IMR-90 (cell line): Measurements from ENCODE around the gene OR2B6. TPM values are rescaled to one million over a fixed set of nuclear protein-coding genes. Genes with fewer than 3 reads are reported as not detected.
"Not testable (repeated sequence)": the region's sequence is repeated elsewhere in the genome, so short reads cannot be mapped to it uniquely, and the experiment has no call there.

ENCODE experiments used
- ATAC-seq: fragments of 200-7000 bp; cut with Tn5 transposase; 2 replicates; pipeline ENCODE4 v1.9.1; 2020; ENCODE audit warnings: low read depth, mild to moderate bottlenecking, moderate library complexity
- BruUV-seq: library from RNA; stranded (reverse); fragments of 400-500 nt; replicated peaks from 2 replicates; lab custom pipeline; 2021; lab: Mats Ljungman, UMichigan
- CTCF ChIA-PET: fragments of 300-600 bp; formaldehyde crosslinking; extraction: SDS; loops from one replicate; lab custom pipeline; 2021; ENCODE audit warnings: antibody characterized with exemption; lab: Yijun Ruan, JAX
- POLR2A ChIA-PET: fragments of 300-600 bp; sonication (Branson Sonifier 250); formaldehyde crosslinking; loops from one replicate; lab custom pipeline; 2022; ENCODE audit warnings: antibody characterized with exemption; ENCODE audit not compliant: unreplicated experiment; lab: Charles Lee
- DNase-seq: peaks from one replicate; pipeline ENCODE4 v3.0.0; 2013
- H2AFZ ChIP-seq: replicated peaks from 2 replicates; pipeline ENCODE3; 2013; ENCODE audit warnings: low read length, mild to moderate bottlenecking; ENCODE audit not compliant: poor library complexity
- H2AK5ac ChIP-seq: 2 replicates; pipeline ENCODE4 v1.6.1; 2013; ENCODE audit warnings: low read depth, low read length, inconsistent platforms
- H2AK9ac ChIP-seq: replicated peaks from 2 replicates; pipeline ENCODE3; 2013; ENCODE audit warnings: mild to moderate bottlenecking, low read depth, low read length, moderate library complexity; ENCODE audit not compliant: poor library complexity
- H2BK120ac ChIP-seq: 2 replicates; pipeline ENCODE4 v1.6.1; 2013; ENCODE audit warnings: low read depth, low read length, inconsistent platforms
- H2BK15ac ChIP-seq: 3 replicates; pipeline ENCODE4 v1.6.1; 2013; ENCODE audit warnings: low read depth, low read length, inconsistent platforms
- H2BK20ac ChIP-seq: 2 replicates; pipeline ENCODE4 v1.6.1; 2013; ENCODE audit warnings: low read depth, mild to moderate bottlenecking, inconsistent platforms, low read length, moderate library complexity
- H2BK5ac ChIP-seq: 2 replicates; pipeline ENCODE4 v1.6.1; 2013; ENCODE audit warnings: mild to moderate bottlenecking, low read depth, low read length, inconsistent platforms; ENCODE audit not compliant: poor library complexity, severe bottlenecking
- H3K14ac ChIP-seq: replicated peaks from 2 replicates; pipeline ENCODE4 v1.6.1; 2013; ENCODE audit warnings: low read depth, low read length, inconsistent platforms
- H3K18ac ChIP-seq: 2 replicates; pipeline ENCODE4 v1.6.1; 2013; ENCODE audit warnings: low read depth, low read length, control low read depth
- H3K23ac ChIP-seq: 2 replicates; pipeline ENCODE4 v1.6.1; 2013; ENCODE audit warnings: low read depth, low read length, inconsistent platforms
- H3K27ac ChIP-seq: 2 replicates; pipeline ENCODE4 v1.5.1; 2013; ENCODE audit warnings: mild to moderate bottlenecking, control low read depth, low read length; ENCODE audit not compliant: insufficient read depth
- H3K27me3 ChIP-seq: 2 replicates; pipeline ENCODE4 v1.6.1; 2013; ENCODE audit warnings: low read length; ENCODE audit not compliant: control insufficient read depth, insufficient read depth
- H3K36me3 ChIP-seq: 2 replicates; pipeline ENCODE4 v1.6.1; 2013; ENCODE audit warnings: low read length, mixed read lengths; ENCODE audit not compliant: control insufficient read depth, insufficient read depth
- H3K4ac ChIP-seq: 2 replicates; pipeline ENCODE4 v1.6.1; 2013; ENCODE audit warnings: low read depth, low read length, inconsistent platforms
- H3K4me1 ChIP-seq: 2 replicates; pipeline ENCODE4 v1.6.1; 2013; ENCODE audit warnings: low read length, mixed read lengths; ENCODE audit not compliant: control insufficient read depth, insufficient read depth
- H3K4me2 ChIP-seq: 2 replicates; pipeline ENCODE4 v1.6.1; 2013; ENCODE audit warnings: low read depth, mild to moderate bottlenecking, control low read depth, low read length, moderate library complexity
- H3K4me3 ChIP-seq: 2 replicates; pipeline ENCODE4 v1.5.1; 2013; ENCODE audit warnings: low read depth, mild to moderate bottlenecking, control low read depth, low read length, moderate library complexity; ENCODE audit not compliant: insufficient read depth
- H3K56ac ChIP-seq: 2 replicates; pipeline ENCODE4 v1.6.1; 2013; ENCODE audit warnings: low read length, inconsistent platforms; ENCODE audit not compliant: insufficient read depth; ENCODE audit errors: extremely low read depth
- H3K79me1 ChIP-seq, 2 experiments: 2 replicates each; pipeline ENCODE4 v1.6.1; 2013; ENCODE audit warnings: low read length in 2 of 2, inconsistent platforms in 1 of 2, low read depth in 1 of 2
- H3K9ac ChIP-seq: 2 replicates; pipeline ENCODE4 v1.6.1; 2013; ENCODE audit warnings: low read depth, low read length, control low read depth
- H3K9me1 ChIP-seq: 2 replicates; pipeline ENCODE4 v1.6.1; 2013; ENCODE audit warnings: low read length, inconsistent platforms; ENCODE audit not compliant: insufficient read depth
- H3K9me3 ChIP-seq: 2 replicates; pipeline ENCODE4 v1.6.1; 2013; ENCODE audit warnings: low read length; ENCODE audit not compliant: control insufficient read depth, insufficient read depth
- H4K20me1 ChIP-seq: 2 replicates; pipeline ENCODE4 v1.6.1; 2013; ENCODE audit warnings: low read length, inconsistent platforms; ENCODE audit not compliant: insufficient read depth
- H4K5ac ChIP-seq: 2 replicates; pipeline ENCODE4 v1.6.1; 2013; ENCODE audit warnings: mild to moderate bottlenecking, low read depth, low read length, control low read depth
- H4K8ac ChIP-seq, 2 experiments: 2 replicates each; pipeline ENCODE4 v1.6.1; 2013; ENCODE audit warnings: low read depth in 2 of 2, low read length in 2 of 2, control low read depth in 1 of 2, inconsistent platforms in 1 of 2
- H4K91ac ChIP-seq: 2 replicates; pipeline ENCODE4 v1.6.1; 2013; ENCODE audit warnings: low read depth, low read length, inconsistent platforms; ENCODE audit not compliant: insufficient read depth
- CEBPB ChIP-seq: IDR thresholded peaks from 2 replicates; pipeline ENCODE4 v1.6.1; 2012; ENCODE audit warnings: low read depth, low read length, improper control_type of control experiment
- FOS ChIP-seq: fragments of 150-350 bp; IDR thresholded peaks from 2 replicates; pipeline ENCODE4 v1.6.1; 2016; ENCODE audit warnings: low read depth, low read length
- MAFK ChIP-seq: IDR thresholded peaks from 2 replicates; pipeline ENCODE4 v1.6.1; 2012; ENCODE audit warnings: low read depth, low read length, improper control_type of control experiment
- MXI1 ChIP-seq: IDR thresholded peaks from 2 replicates; pipeline ENCODE4 v1.6.1; 2012; ENCODE audit warnings: low read depth, mild to moderate bottlenecking, low read length, moderate library complexity, borderline replicate concordance
- RFX5 ChIP-seq: IDR thresholded peaks from 2 replicates; pipeline ENCODE4 v1.8.0; 2012; ENCODE audit warnings: low read depth, mild to moderate bottlenecking, low read length, moderate library complexity
- WGBS, 2 experiments: methylation state at CpG; one replicate each; pipeline versions ENCODE4 v1.1.5 to v1.1.7; 2013; ENCODE audit warnings: missing lambda C conversion rate in 2 of 2; ENCODE audit not compliant: insufficient read length in 1 of 2; ENCODE audit errors: extremely low coverage in 2 of 2; 5-methylcytosine and 5-hydroxymethylcytosine counted together
- dilution Hi-C: fragments of 300-500 bp; cut with HindIII; formaldehyde crosslinking; loops from one replicate; pipeline ENCODE4 v1.14.3; 2018; ENCODE audit warnings: low sequenced_read_pairs; ENCODE audit not compliant: unreplicated experiment
- in situ Hi-C: fragments of 300-500 bp; cut with MboI; formaldehyde crosslinking; loops from 3 replicates; pipeline ENCODE4 v1.14.3; 2019; ENCODE audit warnings: low sequenced_read_pairs, inconsistent platforms, mixed read lengths
- intact Hi-C: fragments of 100-400 bp; cut with micrococcal nuclease; formaldehyde crosslinking; loops from 2 replicates; pipeline ENCODE4 v1.10.0; 2022
- polyA plus RNA-seq, 3 experiments: library from polyadenylated mRNA; depleted of rRNA; stranded (reverse); fragments of >200 nt; gene quantifications; 2 replicates each; pipeline ENCODE4 v1.2.3, GENCODE V29; 2012; ENCODE audit warnings: low replicate concordance in 1 of 3
- total RNA-seq: library from RNA; depleted of rRNA; stranded (reverse); fragments of >200 nt; gene quantifications from 2 replicates; pipeline ENCODE4 v1.2.3, GENCODE V29; 2012
- TF ChIP-seq, protein P1 (sequence below): conservative IDR thresholded peaks from 2 replicates; pipeline ENCODE4 v1.5.1; 2012; ENCODE audit warnings: mild to moderate bottlenecking, low read depth, low read length, improper control_type of control experiment

Gene OR2B6
- total and polyA plus RNA-seq, 2 of the 4 experiments (the other 2 are of a cell fraction): not detected

- ATAC-seq (no peak), DNase-seq (peak; percentile 1)
Observed at GRCh38 chr6:27940766-27941165, 16.3 kb upstream of the OR2B6 start.

DNA sequence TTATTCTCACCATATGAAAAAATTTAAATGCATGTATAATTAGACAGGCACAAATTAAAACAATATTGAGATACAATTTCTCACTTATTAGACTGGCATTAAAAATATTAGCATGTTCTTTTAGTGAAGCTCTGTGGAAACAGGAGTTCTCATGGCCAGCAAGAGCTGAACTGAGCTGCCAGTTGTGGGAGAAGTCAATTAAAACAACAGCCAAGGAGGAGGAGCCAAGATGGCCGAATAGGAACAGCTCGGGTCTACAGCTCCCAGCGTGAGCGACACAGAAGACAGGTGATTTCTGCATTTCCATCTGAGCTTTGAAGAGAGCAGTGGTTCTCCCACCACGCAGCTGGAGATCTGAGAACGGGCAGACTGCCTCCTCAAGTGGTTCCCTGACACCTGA lies 14.0 kb upstream of the OR2B6 start:
- H2BK5ac ChIP-seq, H3K9me3 ChIP-seq, in situ Hi-C loops, H2BK120ac ChIP-seq, H3K23ac ChIP-seq, H2AFZ ChIP-seq, H3K4me3 ChIP-seq, H2AK5ac ChIP-seq, H3K18ac ChIP-seq, H2BK15ac ChIP-seq, H3K36me3 ChIP-seq, H3K27ac ChIP-seq, H4K5ac ChIP-seq, H3K27me3 ChIP-seq, H4K8ac ChIP-seq, ATAC-seq, H2AK9ac ChIP-seq, H3K79me1 ChIP-seq, H4K20me1 ChIP-seq, POLR2A ChIA-PET, H3K9ac ChIP-seq, DNase-seq, BruUV-seq, dilution Hi-C loops, H4K91ac ChIP-seq, H3K9me1 ChIP-seq, H2BK20ac ChIP-seq, H3K4me1 ChIP-seq, H3K4ac ChIP-seq, H3K14ac ChIP-seq, H3K4me2 ChIP-seq, intact Hi-C loops, H3K56ac ChIP-seq, CTCF ChIA-PET: not testable (repeated sequence)
- 0% methylated on average over 2 of the region's 6 CpGs; no CpG with 5 or more reads in 1 of the 2 experiments for WGBS, 2 experiments

More at GRCh38 chr6:27940766-27941165, 16.3 kb upstream of the OR2B6 start:
- no peak overlapping the region for H3K18ac ChIP-seq
- TF ChIP-seq MAFK: no peak
- no peak for TF ChIP-seq MXI1
- TF ChIP-seq, protein P1, sequence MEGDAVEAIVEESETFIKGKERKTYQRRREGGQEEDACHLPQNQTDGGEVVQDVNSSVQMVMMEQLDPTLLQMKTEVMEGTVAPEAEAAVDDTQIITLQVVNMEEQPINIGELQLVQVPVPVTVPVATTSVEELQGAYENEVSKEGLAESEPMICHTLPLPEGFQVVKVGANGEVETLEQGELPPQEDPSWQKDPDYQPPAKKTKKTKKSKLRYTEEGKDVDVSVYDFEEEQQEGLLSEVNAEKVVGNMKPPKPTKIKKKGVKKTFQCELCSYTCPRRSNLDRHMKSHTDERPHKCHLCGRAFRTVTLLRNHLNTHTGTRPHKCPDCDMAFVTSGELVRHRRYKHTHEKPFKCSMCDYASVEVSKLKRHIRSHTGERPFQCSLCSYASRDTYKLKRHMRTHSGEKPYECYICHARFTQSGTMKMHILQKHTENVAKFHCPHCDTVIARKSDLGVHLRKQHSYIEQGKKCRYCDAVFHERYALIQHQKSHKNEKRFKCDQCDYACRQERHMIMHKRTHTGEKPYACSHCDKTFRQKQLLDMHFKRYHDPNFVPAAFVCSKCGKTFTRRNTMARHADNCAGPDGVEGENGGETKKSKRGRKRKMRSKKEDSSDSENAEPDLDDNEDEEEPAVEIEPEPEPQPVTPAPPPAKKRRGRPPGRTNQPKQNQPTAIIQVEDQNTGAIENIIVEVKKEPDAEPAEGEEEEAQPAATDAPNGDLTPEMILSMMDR: no peak
- TF ChIP-seq RFX5: no peak
- TF ChIP-seq FOS: no peak
- TF ChIP-seq CEBPB: no peak
- no peak overlapping the region for H3K9ac ChIP-seq
- H2AK5ac ChIP-seq: no peak overlapping the region
- H2BK120ac ChIP-seq: no peak overlapping the region
- intact Hi-C loops (no loop called here), in situ Hi-C loops (no loop called here), dilution Hi-C loops (no loop called here)
- H3K4me2 ChIP-seq: no peak overlapping the region
- H4K8ac ChIP-seq: no peak overlapping the region
- H3K14ac ChIP-seq: no peak overlapping the region
- H3K9me1 ChIP-seq: no peaks in the 10 kb centered on the region
- no TSS peak for BruUV-seq
- H3K4me1 ChIP-seq: no peaks in the 10 kb centered on the region
- WGBS, 2 experiments: no CpG with 5 or more reads among the region's 1 CpG
- H3K4me3 ChIP-seq: no peak overlapping the region
- no peak overlapping the region for H3K27ac ChIP-seq
- H3K4ac ChIP-seq: no peak overlapping the region
- no peak overlapping the region for H3K56ac ChIP-seq
- ChIA-PET POLR2A (no interaction called here), CTCF (no interaction called here)
- H3K27me3 ChIP-seq: no peaks in the 10 kb centered on the region
- H3K9me3 ChIP-seq: no peaks in the 10 kb centered on the region
- no peaks in the 10 kb centered on the region for H3K36me3 ChIP-seq
- no peak overlapping the region for H4K5ac ChIP-seq
- no peak overlapping the region for H2AK9ac ChIP-seq
- H2BK5ac ChIP-seq: no peak overlapping the region
- H3K79me1 ChIP-seq: no peaks in the 10 kb centered on the region
- H3K23ac ChIP-seq: no peak overlapping the region
- no peak overlapping the region for H2AFZ ChIP-seq
- no peaks in the 10 kb centered on the region for H4K20me1 ChIP-seq
- H2BK20ac ChIP-seq: no peak overlapping the region
- no peak overlapping the region for H4K91ac ChIP-seq
- H2BK15ac ChIP-seq: no peak overlapping the region
